Caco-2 (cell line): ENCODE data around the gene NDUFS4. TPM values are rescaled to one million over a fixed set of nuclear protein-coding genes. Genes with fewer than 3 reads are reported as not detected.

Source experiments
- BruUV-seq: library from RNA; stranded (reverse); fragments of 400-500 nt; replicated peaks from 2 replicates; lab custom pipeline; 2021; lab: Mats Ljungman, UMichigan
- CTCF ChIA-PET: fragments of 300-600 bp; sonication (Branson Sonifier 250); formaldehyde crosslinking; loops from one replicate; lab custom pipeline; 2022; ENCODE audit warnings: antibody characterized with exemption; lab: Charles Lee
- POLR2A ChIA-PET: fragments of 300-600 bp; sonication (Branson Sonifier 250); formaldehyde crosslinking; loops from one replicate; lab custom pipeline; 2022; ENCODE audit warnings: antibody characterized with exemption; lab: Charles Lee
- DNase-seq, 2 experiments: peaks; one replicate each; pipeline versions ENCODE4 v3.0.0 to v3.0.0-alpha.2; 2020 to 2022
- H3K27me3 ChIP-seq: replicated peaks from 2 replicates; pipeline ENCODE4 v1.6.0; 2011; ENCODE audit warnings: low read length; ENCODE audit not compliant: control insufficient read depth, insufficient read depth
- H3K36me3 ChIP-seq: 2 replicates; pipeline ENCODE4 v1.5.1; 2011; ENCODE audit warnings: low read length; ENCODE audit not compliant: control insufficient read depth, insufficient read depth
- H3K4me1 ChIP-seq: fragments of 250-450 bp; sonication (Bioruptor Pico); 2 replicates; pipeline ENCODE4 v1.5.1; 2020; ENCODE audit warnings: mild to moderate bottlenecking
- H3K4me3 ChIP-seq: 2 replicates; pipeline ENCODE4 v1.5.1; 2011; ENCODE audit warnings: low read depth, mild to moderate bottlenecking, control low read depth, low read length
- H3K9me3 ChIP-seq: fragments of 250-450 bp; sonication (Bioruptor Pico); 2 replicates; pipeline ENCODE4 v1.5.1; 2020; ENCODE audit warnings: mild to moderate bottlenecking, moderate library complexity
- H3K27ac Mint-ChIP-seq: one replicate; pipeline ENCODE4 v1.8.0; 2022; ENCODE audit warnings: mixed read lengths; ENCODE audit not compliant: unreplicated experiment
- H3K27me3 Mint-ChIP-seq: one replicate; pipeline ENCODE4 v1.8.0; 2022; ENCODE audit warnings: mixed read lengths; ENCODE audit not compliant: insufficient read depth, unreplicated experiment
- H3K36me3 Mint-ChIP-seq: one replicate; pipeline ENCODE4 v1.8.0; 2022; ENCODE audit warnings: mild to moderate bottlenecking, mixed read lengths; ENCODE audit not compliant: insufficient read depth, unreplicated experiment
- H3K4me1 Mint-ChIP-seq: one replicate; pipeline ENCODE4 v1.8.0; 2022; ENCODE audit warnings: low read depth, mixed read lengths; ENCODE audit not compliant: unreplicated experiment
- H3K4me3 Mint-ChIP-seq: one replicate; pipeline ENCODE4 v1.8.0; 2022; ENCODE audit warnings: mild to moderate bottlenecking, moderate library complexity, mixed read lengths; ENCODE audit not compliant: unreplicated experiment
- H3K9me3 Mint-ChIP-seq: one replicate; pipeline ENCODE4 v1.8.0; 2022; ENCODE audit warnings: mixed read lengths; ENCODE audit not compliant: unreplicated experiment
- intact Hi-C: fragments of 100-400 bp; cut with micrococcal nuclease; formaldehyde crosslinking; loops from one replicate; pipeline ENCODE4 v1.10.0; 2022; ENCODE audit not compliant: unreplicated experiment
- total RNA-seq: library from RNA; stranded (reverse); gene quantifications from 2 replicates; pipeline ENCODE4 v1.2.3, GENCODE V29; 2022
- TF ChIP-seq, protein P1 (sequence below), 2 experiments: fragments of 200-600 bp in 1 of 2; IDR thresholded peaks; 1 replicate in 1 of 2; 2 replicates in 1 of 2; pipeline versions ENCODE4 v1.5.1 to v1.8.0; 2011 to 2022; ENCODE audit warnings: antibody characterized with exemption in 1 of 2, control low read depth in 1 of 2, inconsistent platforms in 1 of 2, low read depth in 1 of 2, low read length in 1 of 2, mild to moderate bottlenecking in 1 of 2, moderate library complexity in 1 of 2; ENCODE audit not compliant: insufficient read depth in 1 of 2, severe bottlenecking in 1 of 2, unreplicated experiment in 1 of 2

Gene NDUFS4
- total RNA-seq, 1 experiment from 2014 or later = 103 TPM

GRCh38 chr5:53613536-53613935, 53.1 kb downstream of the NDUFS4 start:
- Mint-ChIP-seq H3K9me3 (no peaks in the 10 kb centered on the region), H3K27ac (no peak overlapping the region), H3K27me3 (no peaks in the 10 kb centered on the region), H3K4me1 (no peaks in the 10 kb centered on the region), H3K4me3 (no peak overlapping the region), H3K36me3 (no peaks in the 10 kb centered on the region)
- H3K9me3 ChIP-seq = no peaks in the 10 kb centered on the region
- TF ChIP-seq, protein P1, sequence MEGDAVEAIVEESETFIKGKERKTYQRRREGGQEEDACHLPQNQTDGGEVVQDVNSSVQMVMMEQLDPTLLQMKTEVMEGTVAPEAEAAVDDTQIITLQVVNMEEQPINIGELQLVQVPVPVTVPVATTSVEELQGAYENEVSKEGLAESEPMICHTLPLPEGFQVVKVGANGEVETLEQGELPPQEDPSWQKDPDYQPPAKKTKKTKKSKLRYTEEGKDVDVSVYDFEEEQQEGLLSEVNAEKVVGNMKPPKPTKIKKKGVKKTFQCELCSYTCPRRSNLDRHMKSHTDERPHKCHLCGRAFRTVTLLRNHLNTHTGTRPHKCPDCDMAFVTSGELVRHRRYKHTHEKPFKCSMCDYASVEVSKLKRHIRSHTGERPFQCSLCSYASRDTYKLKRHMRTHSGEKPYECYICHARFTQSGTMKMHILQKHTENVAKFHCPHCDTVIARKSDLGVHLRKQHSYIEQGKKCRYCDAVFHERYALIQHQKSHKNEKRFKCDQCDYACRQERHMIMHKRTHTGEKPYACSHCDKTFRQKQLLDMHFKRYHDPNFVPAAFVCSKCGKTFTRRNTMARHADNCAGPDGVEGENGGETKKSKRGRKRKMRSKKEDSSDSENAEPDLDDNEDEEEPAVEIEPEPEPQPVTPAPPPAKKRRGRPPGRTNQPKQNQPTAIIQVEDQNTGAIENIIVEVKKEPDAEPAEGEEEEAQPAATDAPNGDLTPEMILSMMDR (IDR thresholded peaks at IDR 0.05; ENCODE audit: insufficient read depth in 1 of 2, low read depth in 1 of 2, low read length in 1 of 2, severe bottlenecking in 1 of 2, unreplicated experiment in 1 of 2) = no peak
- no peaks in the 10 kb centered on the region for H3K27me3 ChIP-seq
- H3K4me3 ChIP-seq = no peak overlapping the region
- H3K4me1 ChIP-seq = no peaks in the 10 kb centered on the region
- no peak for DNase-seq
- BruUV-seq = no TSS peak
- ChIA-PET POLR2A (no interaction called here), CTCF (no interaction called here)
- intact Hi-C loops = no loop called here
- H3K36me3 ChIP-seq = no peaks in the 10 kb centered on the region

DNA sequence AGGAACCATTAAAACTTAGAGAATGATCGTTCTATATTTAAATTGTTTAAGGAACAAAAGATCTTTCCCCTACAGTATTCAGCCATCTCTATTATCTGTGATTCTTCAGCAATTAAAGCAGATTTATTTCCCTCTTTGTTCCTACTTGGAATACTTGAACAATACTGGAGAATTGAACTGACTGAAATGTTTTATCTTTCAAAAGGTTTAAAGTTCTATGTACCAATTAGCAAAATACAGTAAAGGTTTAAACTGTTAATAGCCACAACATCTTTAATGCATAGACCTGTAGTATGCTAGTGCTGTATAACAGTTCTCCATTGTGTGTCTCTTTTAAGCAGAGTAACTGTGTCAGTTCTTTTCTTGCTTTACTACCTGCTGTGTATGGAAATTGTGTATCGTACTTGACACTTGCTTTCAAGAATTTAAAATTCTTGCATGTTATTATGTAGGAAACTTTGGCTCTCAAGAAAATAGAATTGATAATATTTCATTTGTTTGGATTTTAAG, 54.0 kb downstream of the NDUFS4 start:
- Histone ChIP-seq H3K9me3 (no peaks in the 10 kb centered on the region), H3K4me1 (no peaks in the 10 kb centered on the region), H3K36me3 (no peaks in the 10 kb centered on the region), H3K27me3 (no peaks in the 10 kb centered on the region), H3K4me3 (no peak overlapping the region)
- TF ChIP-seq, protein P1 (IDR thresholded peaks at IDR 0.05; ENCODE audit: insufficient read depth in 1 of 2, low read depth in 1 of 2, low read length in 1 of 2, severe bottlenecking in 1 of 2, unreplicated experiment in 1 of 2) = no peak
- no peak for DNase-seq
- CTCF ChIA-PET = no interaction called here
- Mint-ChIP-seq H3K27me3 (no peaks in the 10 kb centered on the region), H3K9me3 (no peaks in the 10 kb centered on the region), H3K4me3 (no peak overlapping the region), H3K4me1 (no peaks in the 10 kb centered on the region), H3K27ac (no peak overlapping the region), H3K36me3 (no peaks in the 10 kb centered on the region)
- intact Hi-C loops = no loop called here
- BruUV-seq = no TSS peak
- POLR2A ChIA-PET = no interaction called here

DNA sequence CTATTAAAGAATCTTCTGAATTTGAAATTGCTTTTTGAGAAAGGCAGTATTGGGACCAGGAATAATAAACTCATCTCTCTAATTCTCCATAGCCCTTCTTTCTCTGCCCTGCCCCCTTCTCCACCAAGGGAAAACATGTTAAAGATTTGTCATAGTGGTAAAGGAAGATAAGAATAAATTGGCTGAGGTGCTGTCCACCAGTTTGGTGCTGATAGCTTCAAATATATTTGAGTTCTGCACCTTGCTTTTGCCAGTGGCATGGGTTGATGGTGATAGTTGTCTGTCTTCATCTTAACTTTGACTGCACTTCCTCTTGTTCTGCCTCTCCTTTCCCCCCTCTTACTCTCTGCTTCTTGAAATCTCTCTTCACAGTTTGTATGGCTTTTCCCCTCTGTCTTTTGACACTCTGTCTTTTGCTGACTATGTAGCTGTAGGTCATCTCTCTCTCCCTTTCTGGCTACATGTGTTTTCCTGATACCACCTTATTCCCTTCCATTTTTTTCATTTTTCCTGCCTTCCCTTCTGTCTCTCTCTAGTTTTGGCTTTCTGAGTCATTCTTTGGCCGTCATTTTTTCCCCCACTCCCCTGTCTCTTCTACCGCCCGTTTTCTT, 56.6 kb downstream of the NDUFS4 start:
- Mint-ChIP-seq H3K9me3 (no peaks in the 10 kb centered on the region), H3K4me3 (no peak overlapping the region), H3K27me3 (no peaks in the 10 kb centered on the region), H3K27ac (no peak overlapping the region), H3K4me1 (no peaks in the 10 kb centered on the region), H3K36me3 (no peaks in the 10 kb centered on the region)
- no peaks in the 10 kb centered on the region for H3K27me3 ChIP-seq
- no peaks in the 10 kb centered on the region for H3K9me3 ChIP-seq
- TF ChIP-seq, protein P1 (IDR thresholded peaks at IDR 0.05; ENCODE audit: insufficient read depth in 1 of 2, low read depth in 1 of 2, low read length in 1 of 2, severe bottlenecking in 1 of 2, unreplicated experiment in 1 of 2) = no peak
- intact Hi-C loops = no loop called here
- no peaks in the 10 kb centered on the region for H3K4me1 ChIP-seq
- DNase-seq = no peak
- POLR2A ChIA-PET = no interaction called here
- CTCF ChIA-PET = no interaction called here
- BruUV-seq = no TSS peak
- H3K36me3 ChIP-seq = no peaks in the 10 kb centered on the region
- no peak overlapping the region for H3K4me3 ChIP-seq
